T-helper 1 cell treated with Interleukin-12 subunit alpha and Interleukin-12 subunit beta and Interleukin-4 antibody, amounts not matched to agents 30 μg/mL and 1 μg/mL, for 36 hours (primary cell): Measurements from ENCODE around the gene WNK2.
"Not testable (repeated sequence)": the region's sequence is repeated elsewhere in the genome, so short reads cannot be mapped to it uniquely, and the experiment has no call there.

Source experiments
- H3K27ac Mint-ChIP-seq: one replicate; pipeline ENCODE4 v1.8.0; 2021; ENCODE audit warnings: mild to moderate bottlenecking, mixed read lengths
- H3K27me3 Mint-ChIP-seq: one replicate; pipeline ENCODE4 v1.8.0; 2021; ENCODE audit warnings: low read depth, mixed read lengths
- H3K36me3 Mint-ChIP-seq: one replicate; pipeline ENCODE4 v1.8.0; 2021; ENCODE audit warnings: low read depth, mixed read lengths
- H3K4me1 Mint-ChIP-seq: one replicate; pipeline ENCODE4 v1.8.0; 2021; ENCODE audit warnings: low read depth, mixed read lengths
- H3K4me3 Mint-ChIP-seq: one replicate; pipeline ENCODE4 v1.8.0; 2021; ENCODE audit warnings: mild to moderate bottlenecking, moderate library complexity, mixed read lengths
- H3K9me3 Mint-ChIP-seq: one replicate; pipeline ENCODE4 v1.8.0; 2021; ENCODE audit warnings: mixed read lengths

Gene WNK2

GRCh38 chr9:93309889-93310425, 126.0 kb downstream of the WNK2 start:
- no peak overlapping the region for H3K27ac Mint-ChIP-seq
- peaks cover 3% of the 10 kb centered on the region for H3K4me1 Mint-ChIP-seq
- H3K9me3 Mint-ChIP-seq = no peaks in the 10 kb centered on the region
- no peak overlapping the region for H3K4me3 Mint-ChIP-seq
- H3K27me3 Mint-ChIP-seq = peaks cover 16% of the 10 kb centered on the region
- H3K36me3 Mint-ChIP-seq = no peaks in the 10 kb centered on the region

GRCh38 chr9:93315118-93315517, 131.2 kb downstream of the WNK2 start:
- Mint-ChIP-seq H3K4me1 (peaks cover 6% of the 10 kb centered on the region), H3K36me3 (no peaks in the 10 kb centered on the region), H3K9me3 (no peaks in the 10 kb centered on the region), H3K27ac (no peak overlapping the region), H3K27me3 (peaks cover 40% of the 10 kb centered on the region), H3K4me3 (no peak overlapping the region)

- peaks cover 35% of the 10 kb centered on the region for H3K27me3 Mint-ChIP-seq
- H3K36me3 Mint-ChIP-seq = no peaks in the 10 kb centered on the region
- peaks cover 6% of the 10 kb centered on the region for H3K4me1 Mint-ChIP-seq
- H3K9me3 Mint-ChIP-seq = no peaks in the 10 kb centered on the region
- no peak overlapping the region for H3K4me3 Mint-ChIP-seq
- H3K27ac Mint-ChIP-seq = no peak overlapping the region
Measured at GRCh38 chr9:93315960-93316359, 132.0 kb downstream of the WNK2 start.

- peaks cover 32% of the 10 kb centered on the region for H3K27me3 Mint-ChIP-seq
- H3K4me1 Mint-ChIP-seq = peaks cover 6% of the 10 kb centered on the region
- no peaks in the 10 kb centered on the region for H3K36me3 Mint-ChIP-seq
- no peak overlapping the region for H3K27ac Mint-ChIP-seq
- H3K9me3 Mint-ChIP-seq = no peaks in the 10 kb centered on the region
- H3K4me3 Mint-ChIP-seq = no peak overlapping the region
Measured at GRCh38 chr9:93316726-93317494, 133.0 kb downstream of the WNK2 start.

GRCh38 chr9:93317495-93318094, 133.7 kb downstream of the WNK2 start:
- Mint-ChIP-seq H3K27me3 (peaks cover 31% of the 10 kb centered on the region), H3K4me1 (peaks cover 6% of the 10 kb centered on the region), H3K9me3 (no peaks in the 10 kb centered on the region), H3K27ac (no peak overlapping the region), H3K4me3 (no peak overlapping the region), H3K36me3 (no peaks in the 10 kb centered on the region)

- H3K4me1 Mint-ChIP-seq = peaks cover 3% of the 10 kb centered on the region
- H3K4me3 Mint-ChIP-seq = no peak overlapping the region
- H3K27me3 Mint-ChIP-seq = peaks cover 25% of the 10 kb centered on the region
- no peaks in the 10 kb centered on the region for H3K9me3 Mint-ChIP-seq
- no peaks in the 10 kb centered on the region for H3K36me3 Mint-ChIP-seq
- no peak overlapping the region for H3K27ac Mint-ChIP-seq
Measured at GRCh38 chr9:93318480-93318879, 134.5 kb downstream of the WNK2 start.

GRCh38 chr9:93319301-93319991, 135.5 kb downstream of the WNK2 start:
- no peak overlapping the region for H3K4me3 Mint-ChIP-seq
- H3K9me3 Mint-ChIP-seq = no peaks in the 10 kb centered on the region
- H3K36me3 Mint-ChIP-seq = no peaks in the 10 kb centered on the region

GRCh38 chr9:93319992-93320500, 136.1 kb downstream of the WNK2 start:
- Mint-ChIP-seq H3K9me3 (no peaks in the 10 kb centered on the region), H3K36me3 (no peaks in the 10 kb centered on the region), H3K27me3 (peaks cover 24% of the 10 kb centered on the region), H3K4me1 (peaks cover 3% of the 10 kb centered on the region), H3K4me3 (no peak overlapping the region), H3K27ac (no peak overlapping the region)

More at GRCh38 chr9:93319301-93319991, 135.5 kb downstream of the WNK2 start:
- H3K4me1 Mint-ChIP-seq = peaks cover 3% of the 10 kb centered on the region
- H3K27ac Mint-ChIP-seq = no peak overlapping the region
- H3K27me3 Mint-ChIP-seq = peaks cover 24% of the 10 kb centered on the region

GRCh38 chr9:93320591-93321219, 136.8 kb downstream of the WNK2 start:
- no peaks in the 10 kb centered on the region for H3K9me3 Mint-ChIP-seq
- no peak overlapping the region for H3K27ac Mint-ChIP-seq
- H3K27me3 Mint-ChIP-seq = peaks cover 18% of the 10 kb centered on the region
- no peak overlapping the region for H3K4me3 Mint-ChIP-seq
- peaks cover 3% of the 10 kb centered on the region for H3K4me1 Mint-ChIP-seq
- H3K36me3 Mint-ChIP-seq = no peaks in the 10 kb centered on the region

GRCh38 chr9:93321220-93321610, 137.3 kb downstream of the WNK2 start:
- H3K4me3 Mint-ChIP-seq = no peak overlapping the region
- H3K27me3 Mint-ChIP-seq = peaks cover 13% of the 10 kb centered on the region
- no peaks in the 10 kb centered on the region for H3K9me3 Mint-ChIP-seq
- peaks cover 3% of the 10 kb centered on the region for H3K4me1 Mint-ChIP-seq
- H3K36me3 Mint-ChIP-seq = no peaks in the 10 kb centered on the region
- no peak overlapping the region for H3K27ac Mint-ChIP-seq

- H3K27ac Mint-ChIP-seq, H3K27me3 Mint-ChIP-seq, H3K4me1 Mint-ChIP-seq, H3K9me3 Mint-ChIP-seq, H3K36me3 Mint-ChIP-seq, H3K4me3 Mint-ChIP-seq: not testable (repeated sequence)
Measured at GRCh38 chr9:93323446-93323954, 139.6 kb downstream of the WNK2 start.

GRCh38 chr9:93324191-93324834, 140.4 kb downstream of the WNK2 start:
- Mint-ChIP-seq H3K4me1 (no peaks in the 10 kb centered on the region), H3K9me3 (no peaks in the 10 kb centered on the region), H3K36me3 (no peaks in the 10 kb centered on the region), H3K27ac (no peak overlapping the region), H3K27me3 (no peaks in the 10 kb centered on the region), H3K4me3 (no peak overlapping the region)

- H3K36me3 Mint-ChIP-seq = no peaks in the 10 kb centered on the region
- no peaks in the 10 kb centered on the region for H3K9me3 Mint-ChIP-seq
- no peak overlapping the region for H3K4me3 Mint-ChIP-seq
- no peaks in the 10 kb centered on the region for H3K4me1 Mint-ChIP-seq
- no peak overlapping the region for H3K27ac Mint-ChIP-seq
- peaks cover 6% of the 10 kb centered on the region for H3K27me3 Mint-ChIP-seq
Measured at GRCh38 chr9:93325307-93326035, 141.5 kb downstream of the WNK2 start.
